HepG2 (cell line): ENCODE measurements around the gene TBCD. TPM values are rescaled to one million over a fixed set of nuclear protein-coding genes. Genes with fewer than 3 reads are reported as not detected.

Experiments
- CC2D1A ChIP-seq: sonication (generic); formaldehyde crosslinking; IDR thresholded peaks from 2 replicates; pipeline ENCODE4 v1.8.1; 2023; ENCODE audit warnings: mild to moderate bottlenecking, missing genetic modification reagents
- ETV6 ChIP-seq: sonication (generic); formaldehyde crosslinking; conservative IDR thresholded peaks from 2 replicates; pipeline ENCODE4 v1.4.0; 2020; ENCODE audit warnings: missing genetic modification reagents
- MED8 ChIP-seq: sonication (generic); formaldehyde crosslinking; IDR thresholded peaks from 2 replicates; pipeline ENCODE4 v1.8.1; 2023; ENCODE audit warnings: mild to moderate bottlenecking, missing genetic modification reagents; ENCODE audit not compliant: insufficient replicate concordance
- SKI ChIP-seq: fragments of 450-650 bp; IDR thresholded peaks from one replicate; pipeline ENCODE4 v1.6.1; 2018; ENCODE audit warnings: mild to moderate bottlenecking; ENCODE audit not compliant: partially characterized antibody
- SMAD3 ChIP-seq: sonication (generic); formaldehyde crosslinking; IDR thresholded peaks from 2 replicates; pipeline ENCODE4 v1.4.0; 2020; ENCODE audit warnings: missing genetic modification reagents
- XBP1 ChIP-seq: sonication (generic); formaldehyde crosslinking; IDR thresholded peaks from 2 replicates; pipeline ENCODE4 v1.5.0; 2020; ENCODE audit warnings: missing genetic modification reagents
- ZKSCAN8 ChIP-seq: IDR thresholded peaks from 2 replicates; pipeline ENCODE4 v1.6.1; 2016; ENCODE audit warnings: borderline replicate concordance, missing genetic modification reagents, missing compliant biosample characterization
- ZNF136 ChIP-seq: sonication (generic); formaldehyde crosslinking; IDR thresholded peaks from 2 replicates; pipeline ENCODE4 v1.8.1; 2022; ENCODE audit warnings: low read depth, mild to moderate bottlenecking, moderate library complexity, missing genetic modification reagents
- ZNF232 ChIP-seq: sonication (generic); formaldehyde crosslinking; IDR thresholded peaks from 2 replicates; pipeline ENCODE4 v1.4.0; 2020; ENCODE audit warnings: missing genetic modification reagents, borderline replicate concordance
- ZNF414 ChIP-seq: sonication (generic); formaldehyde crosslinking; IDR thresholded peaks from 2 replicates; pipeline ENCODE4 v1.5.0; 2020; ENCODE audit warnings: missing genetic modification reagents
- ZNF567 ChIP-seq: sonication (generic); formaldehyde crosslinking; IDR thresholded peaks from 2 replicates; pipeline ENCODE4 v1.8.1; 2023; ENCODE audit warnings: mild to moderate bottlenecking, missing genetic modification reagents, borderline replicate concordance
- ZNF572 ChIP-seq: sonication (generic); formaldehyde crosslinking; IDR thresholded peaks from 2 replicates; pipeline ENCODE4 v1.5.1; 2020; ENCODE audit warnings: mild to moderate bottlenecking, missing genetic modification reagents
- ZNF770 ChIP-seq: sonication (generic); formaldehyde crosslinking; IDR thresholded peaks from 2 replicates; pipeline ENCODE4 v1.5.0; 2020; ENCODE audit warnings: mild to moderate bottlenecking, missing genetic modification reagents
- ZNF879 ChIP-seq: sonication (generic); formaldehyde crosslinking; IDR thresholded peaks from 2 replicates; pipeline ENCODE4 v1.8.1; 2023; ENCODE audit warnings: missing genetic modification reagents
- polyA plus RNA-seq, 8 experiments: library from polyadenylated mRNA; depleted of rRNA in 3 of 8; stranded (reverse) in 7 of 8; unstranded in 1 of 8; fragments of >200 nt; fragmentation: Illumina TruSeq in 4 of 8; extraction: Trizol in 4 of 8; gene quantifications; 2 replicates each; pipeline versions ENCODE4 v1.2.1 to v1.2.3, GENCODE V29; 2011 to 2016; ENCODE audit warnings: low read depth in 4 of 8, missing spikeins in 1 of 8, mixed read lengths in 1 of 8; ENCODE audit not compliant: insufficient read depth in 1 of 8
- total RNA-seq, 5 experiments: library from RNA; depleted of rRNA; stranded (reverse); fragments of >200 nt; fragmentation: Illumina TruSeq; extraction: Trizol; gene quantifications; 2 replicates each; pipeline ENCODE4 v1.2.3, GENCODE V29; 2016; ENCODE audit warnings: low read depth in 1 of 5
- TF ChIP-seq, protein P1 (sequence below): IDR thresholded peaks from 2 replicates; pipeline ENCODE4 v1.6.1; 2012; ENCODE audit warnings: low read depth, low read length, improper control_type of control experiment
- TF ChIP-seq, protein P2 (sequence below): sonication (generic); formaldehyde crosslinking; IDR thresholded peaks from 2 replicates; pipeline ENCODE4 v1.4.0; 2020; ENCODE audit warnings: mild to moderate bottlenecking, missing genetic modification reagents
- TF ChIP-seq, protein P3 (sequence below): sonication (generic); formaldehyde crosslinking; IDR thresholded peaks from 2 replicates; pipeline ENCODE4 v1.8.0; 2022; ENCODE audit warnings: mild to moderate bottlenecking, missing genetic modification reagents; ENCODE audit not compliant: insufficient replicate concordance
- TF ChIP-seq, protein P4 (sequence below): sonication (generic); formaldehyde crosslinking; IDR thresholded peaks from 2 replicates; pipeline ENCODE4 v1.8.0; 2022; ENCODE audit warnings: mild to moderate bottlenecking, missing genetic modification reagents

TBCD gene
- total and polyA plus RNA-seq, 2 of the 13 experiments (the other 11 are each of a cell fraction or from before 2014, with no cell fraction given) = 33.9 to 54.8 TPM

DNA sequence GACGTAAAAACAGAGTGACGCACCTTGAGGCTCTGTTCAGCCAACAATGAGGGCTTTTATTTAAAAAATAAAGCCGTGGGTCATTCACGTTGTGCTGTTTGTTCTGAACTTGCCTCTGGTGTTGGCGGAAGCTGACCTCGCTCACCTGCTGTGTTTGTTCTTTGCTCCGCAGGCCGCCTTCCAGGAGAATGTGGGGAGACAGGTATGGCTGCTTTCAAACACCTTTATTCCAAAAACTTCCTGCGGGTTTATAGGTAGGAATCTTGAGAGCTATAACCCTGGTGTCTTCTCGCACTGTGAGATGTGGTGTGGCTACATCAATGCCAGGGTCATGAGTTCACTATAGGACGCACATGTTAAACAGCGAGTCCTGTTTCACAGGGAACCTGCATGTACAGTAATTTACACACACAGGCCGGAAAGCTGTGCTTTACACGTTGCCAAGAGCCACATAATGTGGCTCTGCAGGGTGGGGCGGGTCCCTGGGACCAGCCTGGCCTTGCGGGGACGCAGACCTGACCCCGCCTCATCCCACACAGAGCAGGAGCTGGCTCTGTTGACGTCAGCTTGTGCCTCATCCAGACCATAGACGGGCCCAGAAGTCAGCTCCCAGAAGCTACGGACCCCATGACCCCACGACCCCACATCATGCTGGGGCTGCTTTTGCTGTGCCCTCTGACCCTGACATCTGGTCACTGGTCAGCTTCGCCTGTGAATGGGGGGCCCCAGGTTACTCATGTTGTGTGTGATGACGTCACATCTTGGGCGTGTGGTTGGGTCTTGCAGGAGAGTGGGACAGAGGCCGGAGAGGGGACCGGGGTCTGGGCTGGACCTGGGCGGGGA lies 137.9 kb downstream of the TBCD start (continued):
- no peak for TF ChIP-seq XBP1 (CRISPR knock-in tag)
- TF ChIP-seq, protein P1, sequence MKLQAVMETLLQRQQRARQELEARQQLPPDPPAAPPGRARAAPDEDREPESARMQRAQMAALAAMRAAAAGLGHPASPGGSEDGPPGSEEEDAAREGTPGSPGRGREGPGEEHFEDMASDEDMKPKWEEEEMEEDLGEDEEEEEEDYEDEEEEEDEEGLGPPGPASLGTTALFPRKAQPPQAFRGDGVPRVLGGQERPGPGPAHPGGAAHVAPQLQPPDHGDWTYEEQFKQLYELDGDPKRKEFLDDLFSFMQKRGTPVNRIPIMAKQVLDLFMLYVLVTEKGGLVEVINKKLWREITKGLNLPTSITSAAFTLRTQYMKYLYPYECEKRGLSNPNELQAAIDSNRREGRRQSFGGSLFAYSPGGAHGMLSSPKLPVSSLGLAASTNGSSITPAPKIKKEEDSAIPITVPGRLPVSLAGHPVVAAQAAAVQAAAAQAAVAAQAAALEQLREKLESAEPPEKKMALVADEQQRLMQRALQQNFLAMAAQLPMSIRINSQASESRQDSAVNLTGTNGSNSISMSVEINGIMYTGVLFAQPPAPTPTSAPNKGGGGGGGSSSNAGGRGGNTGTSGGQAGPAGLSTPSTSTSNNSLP = peak; percentile 54
- TF ChIP-seq ZKSCAN8 = peak; percentile 44; the same call in 1 of the 2 replicates
- TF ChIP-seq ZNF232 (CRISPR knock-in tag) = no peak
- TF ChIP-seq SKI = peak; percentile 30
- TF ChIP-seq ZNF414 = no peak
- TF ChIP-seq, protein P2, sequence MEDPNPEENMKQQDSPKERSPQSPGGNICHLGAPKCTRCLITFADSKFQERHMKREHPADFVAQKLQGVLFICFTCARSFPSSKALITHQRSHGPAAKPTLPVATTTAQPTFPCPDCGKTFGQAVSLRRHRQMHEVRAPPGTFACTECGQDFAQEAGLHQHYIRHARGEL (CRISPR knock-in tag) = no peak
- no peak for TF ChIP-seq ZNF567
- peak; percentile 15 for TF ChIP-seq MED8 (CRISPR knock-in tag)
- TF ChIP-seq, protein P3, sequence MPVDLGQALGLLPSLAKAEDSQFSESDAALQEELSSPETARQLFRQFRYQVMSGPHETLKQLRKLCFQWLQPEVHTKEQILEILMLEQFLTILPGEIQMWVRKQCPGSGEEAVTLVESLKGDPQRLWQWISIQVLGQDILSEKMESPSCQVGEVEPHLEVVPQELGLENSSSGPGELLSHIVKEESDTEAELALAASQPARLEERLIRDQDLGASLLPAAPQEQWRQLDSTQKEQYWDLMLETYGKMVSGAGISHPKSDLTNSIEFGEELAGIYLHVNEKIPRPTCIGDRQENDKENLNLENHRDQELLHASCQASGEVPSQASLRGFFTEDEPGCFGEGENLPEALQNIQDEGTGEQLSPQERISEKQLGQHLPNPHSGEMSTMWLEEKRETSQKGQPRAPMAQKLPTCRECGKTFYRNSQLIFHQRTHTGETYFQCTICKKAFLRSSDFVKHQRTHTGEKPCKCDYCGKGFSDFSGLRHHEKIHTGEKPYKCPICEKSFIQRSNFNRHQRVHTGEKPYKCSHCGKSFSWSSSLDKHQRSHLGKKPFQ = no peak
- TF ChIP-seq ZNF770 (CRISPR knock-in tag) = no peak
- no peak for TF ChIP-seq CC2D1A (CRISPR knock-in tag)
- TF ChIP-seq ETV6 (CRISPR knock-in tag) = no peak
- 0 out of 2 replicates have a peak, but pooled peaks have one; percentile 63 for TF ChIP-seq ZNF879 (CRISPR knock-in tag)
- TF ChIP-seq ZNF572 (CRISPR knock-in tag) = 0 out of 2 replicates have a peak, but pooled peaks have one; percentile 65
- TF ChIP-seq SMAD3 = peak; percentile 54; the same call in 1 of the 2 replicates
- TF ChIP-seq ZNF136 (CRISPR knock-in tag) = 0 out of 2 replicates have a peak, but pooled peaks have one; percentile 72
- TF ChIP-seq, protein P4, sequence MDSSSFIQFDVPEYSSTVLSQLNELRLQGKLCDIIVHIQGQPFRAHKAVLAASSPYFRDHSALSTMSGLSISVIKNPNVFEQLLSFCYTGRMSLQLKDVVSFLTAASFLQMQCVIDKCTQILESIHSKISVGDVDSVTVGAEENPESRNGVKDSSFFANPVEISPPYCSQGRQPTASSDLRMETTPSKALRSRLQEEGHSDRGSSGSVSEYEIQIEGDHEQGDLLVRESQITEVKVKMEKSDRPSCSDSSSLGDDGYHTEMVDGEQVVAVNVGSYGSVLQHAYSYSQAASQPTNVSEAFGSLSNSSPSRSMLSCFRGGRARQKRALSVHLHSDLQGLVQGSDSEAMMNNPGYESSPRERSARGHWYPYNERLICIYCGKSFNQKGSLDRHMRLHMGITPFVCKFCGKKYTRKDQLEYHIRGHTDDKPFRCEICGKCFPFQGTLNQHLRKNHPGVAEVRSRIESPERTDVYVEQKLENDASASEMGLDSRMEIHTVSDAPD = 0 out of 2 replicates have a peak, but pooled peaks have one; percentile 38
